CD4-positive, alpha-beta T cell (primary cell): Measurements from ENCODE around the gene PAX2. TPM values are rescaled to one million over a fixed set of nuclear protein-coding genes. Genes with fewer than 3 reads are reported as not detected.

Source experiments
- ATAC-seq: fragments of 200-7000 bp; cut with Tn5 transposase; one replicate; pipeline ENCODE4 v1.10.0; 2022; ENCODE audit warnings: mild to moderate bottlenecking; ENCODE audit not compliant: poor library complexity
- CTCF ChIA-PET: fragments of 350-600 bp; sonication (Branson Sonifier 250); formaldehyde crosslinking; loops from one replicate; lab custom pipeline; 2021; ENCODE audit warnings: antibody characterized with exemption, inconsistent platforms; lab: Charles Lee
- POLR2A ChIA-PET: fragments of 350-600 bp; sonication (Branson Sonifier 250); formaldehyde crosslinking; loops from one replicate; lab custom pipeline; 2021; ENCODE audit warnings: antibody characterized with exemption, inconsistent platforms; lab: Charles Lee
- DNase-seq, 14 experiments: peaks; one replicate each; pipeline ENCODE4 v3.0.0-alpha.2; 2013 to 2020; ENCODE audit warnings: mixed read lengths in 2 of 14
- H3K27ac ChIP-seq, 2 donors: one replicate each; pipeline versions ENCODE4 v1.5.1 to v1.7.0; 2013; ENCODE audit warnings: low read length in 2 of 2, low read depth in 1 of 2, mild to moderate bottlenecking in 1 of 2
- H3K27me3 ChIP-seq, 2 experiments: 1 replicate in 1 of 2; 2 replicates in 1 of 2; pipeline versions ENCODE4 v1.6.1 to v1.7.0; 2013; ENCODE audit warnings: low read length in 2 of 2, control low read depth in 1 of 2, mild to moderate bottlenecking in 1 of 2, moderate library complexity in 1 of 2; ENCODE audit not compliant: insufficient read depth in 2 of 2, control insufficient read depth in 1 of 2
- H3K36me3 ChIP-seq: one replicate; pipeline ENCODE4 v1.6.1; 2013; ENCODE audit warnings: low read length, control low read depth; ENCODE audit not compliant: insufficient read depth
- H3K4me1 ChIP-seq: one replicate; pipeline ENCODE4 v1.6.1; 2013; ENCODE audit warnings: low read length, control low read depth; ENCODE audit not compliant: insufficient read depth
- H3K4me3 ChIP-seq: one replicate; pipeline ENCODE4 v1.5.1; 2013; ENCODE audit warnings: mild to moderate bottlenecking, low read length, moderate library complexity
- H3K9me3 ChIP-seq, 2 experiments: 1 replicate in 1 of 2; 2 replicates in 1 of 2; pipeline versions ENCODE4 v1.6.1 to v1.7.0; 2013; ENCODE audit warnings: low read length in 2 of 2, mild to moderate bottlenecking in 2 of 2, control low read depth in 1 of 2, moderate library complexity in 1 of 2; ENCODE audit not compliant: control insufficient read depth in 1 of 2, insufficient read depth in 1 of 2
- H3K27ac Mint-ChIP-seq: one replicate; pipeline ENCODE4 v1.8.0; 2020; ENCODE audit warnings: mixed read lengths
- H3K27me3 Mint-ChIP-seq: one replicate; pipeline ENCODE4 v1.8.0; 2021; ENCODE audit warnings: mixed read lengths
- H3K36me3 Mint-ChIP-seq: one replicate; pipeline ENCODE4 v1.8.0; 2021; ENCODE audit warnings: low read depth, mixed read lengths
- H3K4me1 Mint-ChIP-seq: one replicate; pipeline ENCODE4 v1.8.0; 2021; ENCODE audit warnings: low read depth, mixed read lengths
- H3K4me3 Mint-ChIP-seq: one replicate; pipeline ENCODE4 v1.8.0; 2020; ENCODE audit warnings: mild to moderate bottlenecking, mixed read lengths
- H3K9me3 Mint-ChIP-seq: one replicate; pipeline ENCODE4 v1.8.0; 2020; ENCODE audit warnings: mixed read lengths
- intact Hi-C, 2 experiments: fragments of 100-400 bp; cut with DNase I in 1 of 2; cut with micrococcal nuclease in 1 of 2; formaldehyde crosslinking; loops; one replicate each; pipeline versions ENCODE4 v1.15.1 to v1.9.0; 2023 to 2025; cut with DNase I, micrococcal nuclease
- total RNA-seq, 174 experiments: library from RNA in 2 of 174; stranded (reverse) in 2 of 174; gene quantifications; one replicate each; pipeline ENCODE4 v1.2.3 and lab custom pipeline; 2021 to 2026
- TF ChIP-seq, protein P1 (sequence below): fragments of 200-600 bp; IDR thresholded peaks from one replicate; pipeline ENCODE4 v1.8.0; 2022; ENCODE audit warnings: antibody characterized with exemption, mild to moderate bottlenecking

The PAX2 gene
- total RNA-seq, 2 experiments from 2014 or later, result not detected

DNA sequence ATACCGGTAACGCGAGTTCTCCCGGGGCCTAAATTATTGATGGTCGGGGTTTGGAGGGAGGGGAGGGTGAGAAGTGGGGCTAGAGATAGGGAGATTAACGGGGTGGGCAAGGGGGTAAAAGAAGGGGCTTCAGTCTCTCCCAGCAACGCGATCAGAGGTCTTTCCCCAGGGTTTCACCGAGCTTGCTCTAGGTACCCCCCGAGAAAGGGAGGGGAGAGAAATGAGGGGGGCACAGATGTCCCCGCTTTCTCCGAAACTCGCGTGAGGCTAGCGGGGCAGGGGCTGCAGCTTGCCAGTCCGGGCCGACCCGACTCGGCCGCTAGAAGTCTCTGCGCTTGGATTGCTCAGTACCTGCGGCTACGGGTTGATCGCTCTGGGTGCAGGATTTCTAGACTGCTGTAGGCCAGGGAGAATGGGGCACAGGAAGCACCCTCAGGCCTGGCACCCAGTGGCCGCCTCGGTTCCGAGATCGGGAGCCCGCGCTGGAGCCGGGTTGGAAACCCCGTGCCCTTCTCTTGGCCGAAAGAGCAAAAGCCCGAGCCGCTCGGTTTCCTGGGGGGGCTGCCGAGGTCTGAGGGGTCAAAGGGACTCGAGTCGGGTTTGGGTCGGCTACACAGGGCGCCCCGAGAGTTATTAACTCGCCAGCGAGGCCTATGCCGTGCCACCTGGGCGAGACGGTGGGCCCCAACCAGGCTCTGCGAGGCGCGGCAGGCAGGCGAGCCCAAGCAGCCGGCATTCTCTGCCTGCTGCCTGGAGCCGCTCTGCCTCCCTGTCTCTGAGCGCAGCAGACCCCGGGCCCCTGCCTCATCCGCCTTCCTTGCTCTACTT is 3.1 kb downstream of the PAX2 start:
- ATAC-seq, result no peak
- Mint-ChIP-seq H3K9me3 (no peaks in the 10 kb centered on the region), H3K27me3 (peaks cover 86% of the 10 kb centered on the region), H3K4me3 (peak overlapping the region; percentile 25), H3K4me1 (peaks cover 44% of the 10 kb centered on the region), H3K36me3 (no peaks in the 10 kb centered on the region), H3K27ac (no peak overlapping the region)
- CTCF ChIA-PET, result no interaction called here
- Histone ChIP-seq H3K9me3 (peaks cover 0 to 35% of the 10 kb centered on the region in 2 experiments), H3K4me3 (no peak overlapping the region), H3K27me3 (peaks cover 70 to 97% of the 10 kb centered on the region in 2 experiments), H3K36me3 (no peaks in the 10 kb centered on the region), H3K4me1 (peaks cover 38% of the 10 kb centered on the region), H3K27ac (no peak overlapping the region)
- intact Hi-C loops, result no loop called here
- no peak for DNase-seq
- TF ChIP-seq, protein P1, sequence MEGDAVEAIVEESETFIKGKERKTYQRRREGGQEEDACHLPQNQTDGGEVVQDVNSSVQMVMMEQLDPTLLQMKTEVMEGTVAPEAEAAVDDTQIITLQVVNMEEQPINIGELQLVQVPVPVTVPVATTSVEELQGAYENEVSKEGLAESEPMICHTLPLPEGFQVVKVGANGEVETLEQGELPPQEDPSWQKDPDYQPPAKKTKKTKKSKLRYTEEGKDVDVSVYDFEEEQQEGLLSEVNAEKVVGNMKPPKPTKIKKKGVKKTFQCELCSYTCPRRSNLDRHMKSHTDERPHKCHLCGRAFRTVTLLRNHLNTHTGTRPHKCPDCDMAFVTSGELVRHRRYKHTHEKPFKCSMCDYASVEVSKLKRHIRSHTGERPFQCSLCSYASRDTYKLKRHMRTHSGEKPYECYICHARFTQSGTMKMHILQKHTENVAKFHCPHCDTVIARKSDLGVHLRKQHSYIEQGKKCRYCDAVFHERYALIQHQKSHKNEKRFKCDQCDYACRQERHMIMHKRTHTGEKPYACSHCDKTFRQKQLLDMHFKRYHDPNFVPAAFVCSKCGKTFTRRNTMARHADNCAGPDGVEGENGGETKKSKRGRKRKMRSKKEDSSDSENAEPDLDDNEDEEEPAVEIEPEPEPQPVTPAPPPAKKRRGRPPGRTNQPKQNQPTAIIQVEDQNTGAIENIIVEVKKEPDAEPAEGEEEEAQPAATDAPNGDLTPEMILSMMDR, result no peak
- POLR2A ChIA-PET, result no interaction called here

DNA sequence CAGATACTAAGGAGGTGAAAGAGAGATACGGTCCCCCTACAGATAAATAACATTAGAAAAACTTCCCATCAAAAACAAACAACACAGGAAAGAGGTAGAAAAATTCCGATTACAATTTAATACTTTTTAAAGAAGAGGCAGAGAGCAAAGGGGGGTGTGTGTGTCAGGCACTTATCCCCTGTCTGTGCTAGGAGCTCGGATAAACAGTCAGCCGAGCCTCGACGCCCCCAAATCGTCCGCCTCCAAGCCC is 3.6 kb downstream of the PAX2 start:
- Histone ChIP-seq H3K36me3 (no peaks in the 10 kb centered on the region), H3K9me3 (peaks cover 0 to 31% of the 10 kb centered on the region in 2 experiments), H3K27me3 (peaks cover 64 to 97% of the 10 kb centered on the region in 2 experiments), H3K27ac (no peak overlapping the region), H3K4me3 (no peak overlapping the region), H3K4me1 (peaks cover 33% of the 10 kb centered on the region)
- Mint-ChIP-seq H3K9me3 (no peaks in the 10 kb centered on the region), H3K36me3 (no peaks in the 10 kb centered on the region), H3K4me3 (no peak overlapping the region), H3K4me1 (peaks cover 38% of the 10 kb centered on the region), H3K27ac (no peak overlapping the region), H3K27me3 (peaks cover 86% of the 10 kb centered on the region)
- DNase-seq, result no peak
- CTCF ChIA-PET, result no interaction called here
- ATAC-seq, result no peak
- POLR2A ChIA-PET, result no interaction called here
- TF ChIP-seq, protein P1, result no peak
- intact Hi-C loops, result no loop called here

DNA sequence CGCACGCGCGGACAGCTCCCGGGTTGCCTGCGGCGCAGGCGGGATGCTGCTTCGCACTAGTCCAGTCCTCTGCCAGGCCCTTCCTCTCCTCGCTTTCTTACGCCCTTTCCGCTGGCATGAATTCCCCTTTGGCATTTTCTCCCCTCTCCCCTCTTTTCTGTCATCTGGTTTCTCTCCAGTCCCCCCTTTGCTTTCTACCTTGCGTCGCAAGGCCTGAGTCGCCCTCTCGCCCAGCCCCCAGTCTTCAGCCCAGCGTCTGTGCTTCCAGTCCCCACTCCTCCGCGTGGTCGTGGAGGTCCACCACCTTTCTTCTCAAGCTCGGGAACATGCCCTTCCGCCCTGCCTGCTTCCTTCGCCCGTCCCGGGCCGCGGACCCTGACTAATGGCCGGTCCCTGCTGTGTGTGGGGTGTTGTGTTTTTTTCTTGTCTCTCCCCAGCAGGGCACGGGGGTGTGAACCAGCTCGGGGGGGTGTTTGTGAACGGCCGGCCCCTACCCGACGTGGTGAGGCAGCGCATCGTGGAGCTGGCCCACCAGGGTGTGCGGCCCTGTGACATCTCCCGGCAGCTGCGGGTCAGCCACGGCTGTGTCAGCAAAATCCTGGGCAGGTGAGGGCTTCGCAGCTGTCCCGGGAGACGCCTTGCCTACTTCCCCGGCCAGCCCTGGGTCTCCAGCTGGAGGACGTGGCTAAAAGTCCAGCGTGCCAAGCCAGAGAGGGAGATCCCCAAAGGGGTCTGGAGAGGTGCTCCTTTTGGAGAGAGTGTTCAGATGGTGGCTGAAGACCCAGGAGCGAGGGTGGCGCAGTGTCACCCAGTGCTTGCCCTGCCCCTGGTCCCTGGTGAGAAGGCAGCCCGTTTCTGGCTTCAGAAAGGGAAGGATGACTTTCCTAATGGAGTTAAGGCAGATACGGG is 4.2 kb downstream of the PAX2 start:
- Mint-ChIP-seq H3K4me1 (peaks cover 33% of the 10 kb centered on the region), H3K9me3 (no peaks in the 10 kb centered on the region), H3K27ac (no peak overlapping the region), H3K36me3 (no peaks in the 10 kb centered on the region), H3K27me3 (peaks cover 86% of the 10 kb centered on the region), H3K4me3 (no peak overlapping the region)
- Histone ChIP-seq H3K4me3 (no peak overlapping the region), H3K27me3 (peaks cover 60 to 97% of the 10 kb centered on the region in 2 experiments), H3K36me3 (no peaks in the 10 kb centered on the region), H3K27ac (no peak overlapping the region), H3K9me3 (peaks cover 0 to 26% of the 10 kb centered on the region in 2 experiments), H3K4me1 (peaks cover 27% of the 10 kb centered on the region)
- ChIA-PET CTCF (no interaction called here), POLR2A (no interaction called here)
- ATAC-seq (no peak), DNase-seq (no peak)
- intact Hi-C loops, result no loop called here
- TF ChIP-seq, protein P1, result no peak
